Non-pigmented ciliary epithelial cell (primary cell): ENCODE results near the gene DOP1B.

ENCODE experiments used
- DNase-seq: peaks from one replicate; pipeline ENCODE4 v3.0.0-alpha.2; 2010; ENCODE audit warnings: low read depth

Gene DOP1B

GRCh38 chr21:36202726-36203602, 46.3 kb downstream of the DOP1B start:
- DNase-seq = no peak

- peak; percentile 84 for DNase-seq
Measured at GRCh38 chr21:36203603-36203889, 46.9 kb downstream of the DOP1B start.

GRCh38 chr21:36204980-36205379, 48.4 kb downstream of the DOP1B start:
- DNase-seq = no peak

- DNase-seq = no peak
Measured at GRCh38 chr21:36205962-36206361, 49.3 kb downstream of the DOP1B start.
